Activated naive CD8-positive, alpha-beta T cell (primary cell): Measurements from ENCODE around the gene LDAH.
"Not testable (repeated sequence)": the region's sequence is repeated elsewhere in the genome, so short reads cannot be mapped to it uniquely, and the experiment has no call there.

ENCODE experiments used
- H3K27ac Mint-ChIP-seq: one replicate; pipeline ENCODE4 v1.8.0; 2021; ENCODE audit warnings: mixed read lengths
- H3K27me3 Mint-ChIP-seq: one replicate; pipeline ENCODE4 v1.8.0; 2021; ENCODE audit warnings: mixed read lengths
- H3K36me3 Mint-ChIP-seq: one replicate; pipeline ENCODE4 v1.8.0; 2021; ENCODE audit warnings: mixed read lengths
- H3K4me1 Mint-ChIP-seq: one replicate; pipeline ENCODE4 v1.8.0; 2021; ENCODE audit warnings: low read depth, mixed read lengths
- H3K4me3 Mint-ChIP-seq: one replicate; pipeline ENCODE4 v1.8.0; 2021; ENCODE audit warnings: mild to moderate bottlenecking, mixed read lengths
- H3K9me3 Mint-ChIP-seq: one replicate; pipeline ENCODE4 v1.8.0; 2021; ENCODE audit warnings: low read depth, mixed read lengths

The LDAH gene

GRCh38 chr2:20717641-20718040 is 105.3 kb downstream of the LDAH start:
- H3K4me3 Mint-ChIP-seq: no peak overlapping the region
- H3K9me3 Mint-ChIP-seq: peaks cover 25% of the 10 kb centered on the region
- no peaks in the 10 kb centered on the region for H3K27me3 Mint-ChIP-seq
- H3K4me1 Mint-ChIP-seq: peaks cover 7% of the 10 kb centered on the region
- no peak overlapping the region for H3K27ac Mint-ChIP-seq
- peaks cover 57% of the 10 kb centered on the region for H3K36me3 Mint-ChIP-seq

GRCh38 chr2:20716164-20716563 is 106.7 kb downstream of the LDAH start:
- H3K36me3 Mint-ChIP-seq: peaks cover 51% of the 10 kb centered on the region
- H3K27ac Mint-ChIP-seq, H3K27me3 Mint-ChIP-seq: not testable (repeated sequence)

DNA sequence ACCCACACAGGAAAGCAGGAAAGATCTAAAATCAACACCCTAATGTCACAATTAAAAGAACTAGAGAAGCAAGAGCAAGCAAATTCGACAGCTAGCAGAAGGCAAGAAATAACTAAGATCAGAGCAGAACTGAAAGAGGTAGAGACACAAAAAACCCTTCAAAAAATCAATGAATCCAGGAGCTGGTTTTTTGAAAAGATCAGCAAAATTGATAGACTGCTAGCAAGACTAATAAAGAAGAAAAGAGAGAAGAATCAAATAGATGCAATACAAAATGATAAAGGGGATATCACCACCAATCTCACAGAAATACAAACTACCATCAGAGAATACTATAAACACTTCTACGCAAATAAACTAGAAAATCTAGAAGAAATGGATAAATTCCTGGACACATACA is 108.5 kb downstream of the LDAH start:
- H3K27me3 Mint-ChIP-seq, H3K27ac Mint-ChIP-seq, H3K4me3 Mint-ChIP-seq, H3K9me3 Mint-ChIP-seq, H3K4me1 Mint-ChIP-seq: not testable (repeated sequence)
- H3K36me3 Mint-ChIP-seq: peaks cover 44% of the 10 kb centered on the region

More at GRCh38 chr2:20716164-20716563, 106.7 kb downstream of the LDAH start:
- H3K4me3 Mint-ChIP-seq: not testable (repeated sequence)
- Mint-ChIP-seq H3K4me1 (peaks cover 10% of the 10 kb centered on the region), H3K9me3 (peaks cover 18% of the 10 kb centered on the region)

DNA sequence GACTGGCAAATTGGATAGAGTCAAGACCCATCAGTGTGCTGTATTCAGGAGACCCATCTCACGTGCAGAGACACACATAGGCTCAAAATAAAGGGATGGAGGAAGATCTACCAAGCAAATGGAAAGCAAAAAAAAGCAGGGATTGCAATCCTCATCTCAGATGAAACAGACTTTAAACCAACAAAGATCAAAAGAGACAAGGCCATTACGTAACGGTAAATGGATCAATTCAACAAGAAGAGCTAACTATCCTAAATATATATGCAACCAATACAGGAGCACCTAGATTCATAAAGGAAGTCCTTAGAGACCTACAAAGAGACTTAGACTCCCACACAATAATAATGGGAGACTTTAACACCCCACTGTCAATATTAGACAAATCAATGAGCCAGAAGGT is 109.3 kb downstream of the LDAH start:
- not testable (repeated sequence) for H3K4me3 Mint-ChIP-seq, H3K27me3 Mint-ChIP-seq, H3K9me3 Mint-ChIP-seq, H3K4me1 Mint-ChIP-seq, H3K27ac Mint-ChIP-seq
- H3K36me3 Mint-ChIP-seq: peaks cover 38% of the 10 kb centered on the region

GRCh38 chr2:20711641-20712040 is 111.3 kb downstream of the LDAH start:
- H3K9me3 Mint-ChIP-seq, H3K27ac Mint-ChIP-seq, H3K4me1 Mint-ChIP-seq, H3K27me3 Mint-ChIP-seq, H3K4me3 Mint-ChIP-seq: not testable (repeated sequence)
- H3K36me3 Mint-ChIP-seq: peaks cover 24% of the 10 kb centered on the region

DNA sequence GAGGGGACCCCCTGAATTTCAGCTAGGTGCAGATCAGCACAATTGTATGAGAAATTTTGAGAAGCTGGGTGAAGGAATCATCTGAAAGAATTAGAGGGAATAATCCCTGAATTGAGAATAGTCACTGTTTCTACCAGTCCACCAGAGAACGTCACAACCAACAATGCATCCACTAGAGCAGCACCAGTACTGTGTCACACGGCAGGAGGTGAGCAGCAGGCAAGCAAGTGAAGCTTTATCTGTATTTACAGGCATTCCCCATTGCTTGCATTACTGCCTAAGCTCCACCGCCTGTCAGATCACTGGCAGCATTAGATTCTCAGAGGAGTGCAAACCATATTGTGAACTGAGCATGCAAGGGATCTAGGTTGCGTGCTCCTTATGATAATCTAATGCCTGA is 115.3 kb downstream of the LDAH start:
- no peak overlapping the region for H3K4me3 Mint-ChIP-seq
- H3K9me3 Mint-ChIP-seq: no peaks in the 10 kb centered on the region
- no peak overlapping the region for H3K27ac Mint-ChIP-seq

DNA sequence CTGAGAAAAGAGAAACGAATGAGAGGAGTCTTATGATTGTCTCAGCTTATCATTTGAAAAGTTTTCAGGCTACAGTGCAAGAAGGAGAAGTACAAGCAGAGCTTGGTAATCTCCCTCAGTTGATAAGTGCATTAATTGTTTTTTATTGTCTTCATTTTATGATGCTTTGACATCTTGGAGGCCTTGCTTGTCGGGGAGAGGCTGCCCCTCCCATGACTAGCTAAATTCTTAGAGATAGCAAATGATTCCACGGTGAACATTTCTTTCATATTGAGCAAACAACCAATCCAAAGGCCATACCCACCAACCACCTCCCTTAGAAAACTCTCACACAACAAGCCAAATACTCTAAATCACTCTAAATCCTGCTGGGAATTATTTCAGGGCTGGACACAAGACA is 116.1 kb downstream of the LDAH start:
- Mint-ChIP-seq H3K4me3 (no peak overlapping the region), H3K36me3 (peaks cover 14% of the 10 kb centered on the region), H3K27me3 (no peaks in the 10 kb centered on the region), H3K4me1 (no peaks in the 10 kb centered on the region), H3K9me3 (no peaks in the 10 kb centered on the region), H3K27ac (no peak overlapping the region)

More for the DNA sequence above, 115.3 kb downstream of the LDAH start:
- peaks cover 16% of the 10 kb centered on the region for H3K36me3 Mint-ChIP-seq
- H3K27me3 Mint-ChIP-seq: no peaks in the 10 kb centered on the region
- H3K4me1 Mint-ChIP-seq: peaks cover 2% of the 10 kb centered on the region

DNA sequence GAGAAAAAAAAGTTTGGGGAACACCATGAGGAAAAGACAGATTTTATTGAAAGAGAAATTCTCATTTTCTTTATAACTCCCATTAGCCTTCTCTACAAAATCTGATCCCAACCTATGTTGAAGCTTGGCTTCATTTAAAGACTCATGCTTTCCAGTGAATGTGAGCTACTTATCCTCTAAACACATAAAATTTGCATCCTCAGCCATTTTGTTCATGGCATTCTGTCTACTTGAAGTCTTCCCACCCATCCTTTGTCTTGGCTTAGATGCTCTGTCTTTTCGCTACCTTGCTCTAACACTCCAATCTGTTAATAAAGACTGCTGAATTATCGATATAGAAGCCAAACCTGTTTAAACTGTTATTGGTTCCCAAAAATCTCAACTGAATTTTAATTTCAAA is 116.7 kb downstream of the LDAH start:
- Mint-ChIP-seq H3K4me1 (no peaks in the 10 kb centered on the region), H3K27ac (no peak overlapping the region), H3K9me3 (no peaks in the 10 kb centered on the region), H3K36me3 (peaks cover 16% of the 10 kb centered on the region), H3K27me3 (no peaks in the 10 kb centered on the region), H3K4me3 (no peak overlapping the region)

DNA sequence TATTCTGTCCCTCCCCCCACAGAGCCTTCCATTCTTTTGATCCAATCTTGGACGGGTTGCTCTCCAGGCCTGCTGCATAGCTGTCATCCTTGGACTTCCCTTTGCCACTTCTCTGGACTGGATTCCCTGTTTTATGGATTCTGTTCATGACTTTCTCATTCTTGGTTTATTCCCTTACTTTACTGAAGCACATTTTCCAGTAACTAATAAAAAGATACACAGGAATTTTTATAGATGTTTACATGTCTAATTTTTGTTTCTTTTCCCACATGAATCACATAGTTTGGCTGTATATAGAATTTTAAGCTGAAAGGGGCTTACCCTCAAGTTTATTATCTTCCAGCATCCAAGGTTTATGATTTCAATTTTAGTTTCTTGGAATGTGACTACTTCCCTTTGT is 118.0 kb downstream of the LDAH start:
- Mint-ChIP-seq H3K27ac (no peak overlapping the region), H3K9me3 (no peaks in the 10 kb centered on the region), H3K4me3 (no peak overlapping the region), H3K4me1 (peaks cover under 1% of the 10 kb centered on the region), H3K27me3 (no peaks in the 10 kb centered on the region), H3K36me3 (peaks cover 13% of the 10 kb centered on the region)

DNA sequence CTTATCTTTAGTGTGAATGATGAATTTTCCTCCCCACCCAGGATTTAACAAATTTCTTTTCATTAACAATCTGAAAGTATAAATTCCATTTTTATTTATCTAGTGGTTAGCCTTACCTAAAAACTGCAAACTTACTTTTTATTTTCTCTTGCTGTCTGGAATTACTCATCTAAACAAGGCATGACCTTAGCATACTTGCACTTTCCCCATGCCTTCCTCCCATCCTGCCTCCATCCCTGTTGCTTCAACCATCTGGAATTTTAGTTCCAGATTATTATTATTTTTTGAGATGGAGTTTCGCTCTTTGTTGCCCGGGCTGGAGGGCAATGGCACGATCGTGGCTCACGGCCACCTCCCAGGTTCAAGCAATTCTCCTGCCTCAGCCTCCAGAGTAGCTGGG is 120.3 kb downstream of the LDAH start:
- Mint-ChIP-seq H3K4me3 (no peak overlapping the region), H3K9me3 (no peaks in the 10 kb centered on the region), H3K27me3 (no peaks in the 10 kb centered on the region), H3K36me3 (peaks cover 17% of the 10 kb centered on the region), H3K27ac (no peak overlapping the region), H3K4me1 (peaks cover 3% of the 10 kb centered on the region)

GRCh38 chr2:20698916-20699613 is 123.8 kb downstream of the LDAH start:
- peaks cover 3% of the 10 kb centered on the region for H3K4me1 Mint-ChIP-seq

GRCh38 chr2:20697322-20697934 is 125.5 kb downstream of the LDAH start:
- no peaks in the 10 kb centered on the region for H3K9me3 Mint-ChIP-seq
- H3K4me3 Mint-ChIP-seq: no peak overlapping the region
- H3K36me3 Mint-ChIP-seq: peaks cover 15% of the 10 kb centered on the region
- H3K27me3 Mint-ChIP-seq: no peaks in the 10 kb centered on the region
- H3K27ac Mint-ChIP-seq: no peak overlapping the region
- peaks cover 3% of the 10 kb centered on the region for H3K4me1 Mint-ChIP-seq

More at GRCh38 chr2:20698916-20699613, 123.8 kb downstream of the LDAH start:
- Mint-ChIP-seq H3K9me3 (no peaks in the 10 kb centered on the region), H3K27ac (no peak overlapping the region), H3K27me3 (no peaks in the 10 kb centered on the region), H3K36me3 (peaks cover 15% of the 10 kb centered on the region), H3K4me3 (no peak overlapping the region)

DNA sequence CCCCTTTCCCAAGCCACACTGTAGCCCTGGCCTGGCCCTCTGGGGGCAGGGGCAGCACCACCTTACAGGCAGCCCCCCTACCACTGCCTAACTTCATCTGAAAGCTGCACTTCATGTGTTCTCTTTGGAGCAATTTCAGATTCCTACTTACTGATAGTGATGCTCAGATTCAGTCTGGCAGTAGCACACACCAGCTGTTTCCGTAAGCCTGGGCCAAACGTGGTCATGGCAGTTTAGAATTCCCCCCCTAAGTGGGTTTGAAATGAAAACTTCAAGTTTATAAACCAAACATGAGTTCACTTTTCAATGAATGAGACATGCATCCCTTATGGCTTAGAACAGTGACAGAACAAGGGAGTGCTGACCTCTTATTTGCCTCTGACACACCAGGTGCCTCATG is 126.5 kb downstream of the LDAH start:
- Mint-ChIP-seq H3K4me3 (no peak overlapping the region), H3K36me3 (peaks cover 17% of the 10 kb centered on the region), H3K4me1 (peaks cover 3% of the 10 kb centered on the region), H3K9me3 (no peaks in the 10 kb centered on the region), H3K27ac (no peak overlapping the region), H3K27me3 (no peaks in the 10 kb centered on the region)

- H3K4me1 Mint-ChIP-seq: no peaks in the 10 kb centered on the region
- H3K4me3 Mint-ChIP-seq: no peak overlapping the region
- no peaks in the 10 kb centered on the region for H3K27me3 Mint-ChIP-seq
- H3K36me3 Mint-ChIP-seq: peaks cover 25% of the 10 kb centered on the region
- H3K9me3 Mint-ChIP-seq: no peaks in the 10 kb centered on the region
- no peak overlapping the region for H3K27ac Mint-ChIP-seq
These were observed 129.6 kb downstream of the LDAH start for GRCh38 chr2:20693317-20693716.

DNA sequence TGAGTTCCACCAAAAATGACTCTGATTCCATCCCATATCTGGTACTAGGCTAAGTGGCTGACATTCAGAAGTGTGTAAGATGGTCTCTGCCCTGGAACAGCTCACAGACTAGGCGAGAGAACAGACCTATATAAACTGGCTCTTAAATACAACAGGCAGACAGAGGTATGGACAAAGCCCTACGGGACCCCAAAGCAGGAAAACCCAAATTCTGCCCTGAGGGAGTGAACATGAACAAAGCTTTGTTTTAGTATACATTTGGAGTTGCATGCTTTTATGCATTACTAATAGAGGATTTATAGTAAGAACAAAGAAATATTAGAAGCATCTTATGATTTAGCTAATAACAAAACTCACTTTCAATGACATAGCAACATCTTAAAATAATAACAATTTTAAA is 130.8 kb downstream of the LDAH start:
- Mint-ChIP-seq H3K4me3 (no peak overlapping the region), H3K27me3 (no peaks in the 10 kb centered on the region), H3K9me3 (no peaks in the 10 kb centered on the region), H3K27ac (no peak overlapping the region), H3K4me1 (no peaks in the 10 kb centered on the region), H3K36me3 (peaks cover 23% of the 10 kb centered on the region)
